IMR-90 (cell line): Measurements from ENCODE around the gene SIGLECL1. TPM values are rescaled to one million over a fixed set of nuclear protein-coding genes. Genes with fewer than 3 reads are reported as not detected.

Source experiments
- ATAC-seq: fragments of 200-7000 bp; cut with Tn5 transposase; 2 replicates; pipeline ENCODE4 v1.9.1; 2020; ENCODE audit warnings: low read depth, mild to moderate bottlenecking, moderate library complexity
- BruUV-seq: library from RNA; stranded (reverse); fragments of 400-500 nt; replicated peaks from 2 replicates; lab custom pipeline; 2021; lab: Mats Ljungman, UMichigan
- CTCF ChIA-PET: fragments of 300-600 bp; formaldehyde crosslinking; extraction: SDS; loops from one replicate; lab custom pipeline; 2021; ENCODE audit warnings: antibody characterized with exemption; lab: Yijun Ruan, JAX
- POLR2A ChIA-PET: fragments of 300-600 bp; sonication (Branson Sonifier 250); formaldehyde crosslinking; loops from one replicate; lab custom pipeline; 2022; ENCODE audit warnings: antibody characterized with exemption; ENCODE audit not compliant: unreplicated experiment; lab: Charles Lee
- DNase-seq: peaks from one replicate; pipeline ENCODE4 v3.0.0; 2013
- H2AFZ ChIP-seq: replicated peaks from 2 replicates; pipeline ENCODE3; 2013; ENCODE audit warnings: low read length, mild to moderate bottlenecking; ENCODE audit not compliant: poor library complexity
- H2AK5ac ChIP-seq: 2 replicates; pipeline ENCODE4 v1.6.1; 2013; ENCODE audit warnings: low read depth, low read length, inconsistent platforms
- H2AK9ac ChIP-seq: replicated peaks from 2 replicates; pipeline ENCODE3; 2013; ENCODE audit warnings: mild to moderate bottlenecking, low read depth, low read length, moderate library complexity; ENCODE audit not compliant: poor library complexity
- H2BK120ac ChIP-seq: 2 replicates; pipeline ENCODE4 v1.6.1; 2013; ENCODE audit warnings: low read depth, low read length, inconsistent platforms
- H2BK15ac ChIP-seq: 3 replicates; pipeline ENCODE4 v1.6.1; 2013; ENCODE audit warnings: low read depth, low read length, inconsistent platforms
- H2BK20ac ChIP-seq: 2 replicates; pipeline ENCODE4 v1.6.1; 2013; ENCODE audit warnings: low read depth, mild to moderate bottlenecking, inconsistent platforms, low read length, moderate library complexity
- H2BK5ac ChIP-seq: 2 replicates; pipeline ENCODE4 v1.6.1; 2013; ENCODE audit warnings: mild to moderate bottlenecking, low read depth, low read length, inconsistent platforms; ENCODE audit not compliant: poor library complexity, severe bottlenecking
- H3K14ac ChIP-seq: replicated peaks from 2 replicates; pipeline ENCODE4 v1.6.1; 2013; ENCODE audit warnings: low read depth, low read length, inconsistent platforms
- H3K18ac ChIP-seq: 2 replicates; pipeline ENCODE4 v1.6.1; 2013; ENCODE audit warnings: low read depth, low read length, control low read depth
- H3K23ac ChIP-seq: 2 replicates; pipeline ENCODE4 v1.6.1; 2013; ENCODE audit warnings: low read depth, low read length, inconsistent platforms
- H3K27ac ChIP-seq: 2 replicates; pipeline ENCODE4 v1.5.1; 2013; ENCODE audit warnings: mild to moderate bottlenecking, control low read depth, low read length; ENCODE audit not compliant: insufficient read depth
- H3K27me3 ChIP-seq: 2 replicates; pipeline ENCODE4 v1.6.1; 2013; ENCODE audit warnings: low read length; ENCODE audit not compliant: control insufficient read depth, insufficient read depth
- H3K36me3 ChIP-seq: 2 replicates; pipeline ENCODE4 v1.6.1; 2013; ENCODE audit warnings: low read length, mixed read lengths; ENCODE audit not compliant: control insufficient read depth, insufficient read depth
- H3K4ac ChIP-seq: 2 replicates; pipeline ENCODE4 v1.6.1; 2013; ENCODE audit warnings: low read depth, low read length, inconsistent platforms
- H3K4me1 ChIP-seq: 2 replicates; pipeline ENCODE4 v1.6.1; 2013; ENCODE audit warnings: low read length, mixed read lengths; ENCODE audit not compliant: control insufficient read depth, insufficient read depth
- H3K4me2 ChIP-seq: 2 replicates; pipeline ENCODE4 v1.6.1; 2013; ENCODE audit warnings: low read depth, mild to moderate bottlenecking, control low read depth, low read length, moderate library complexity
- H3K4me3 ChIP-seq: 2 replicates; pipeline ENCODE4 v1.5.1; 2013; ENCODE audit warnings: low read depth, mild to moderate bottlenecking, control low read depth, low read length, moderate library complexity; ENCODE audit not compliant: insufficient read depth
- H3K56ac ChIP-seq: 2 replicates; pipeline ENCODE4 v1.6.1; 2013; ENCODE audit warnings: low read length, inconsistent platforms; ENCODE audit not compliant: insufficient read depth; ENCODE audit errors: extremely low read depth
- H3K79me1 ChIP-seq, 2 experiments: 2 replicates each; pipeline ENCODE4 v1.6.1; 2013; ENCODE audit warnings: low read length in 2 of 2, inconsistent platforms in 1 of 2, low read depth in 1 of 2
- H3K9ac ChIP-seq: 2 replicates; pipeline ENCODE4 v1.6.1; 2013; ENCODE audit warnings: low read depth, low read length, control low read depth
- H3K9me1 ChIP-seq: 2 replicates; pipeline ENCODE4 v1.6.1; 2013; ENCODE audit warnings: low read length, inconsistent platforms; ENCODE audit not compliant: insufficient read depth
- H3K9me3 ChIP-seq: 2 replicates; pipeline ENCODE4 v1.6.1; 2013; ENCODE audit warnings: low read length; ENCODE audit not compliant: control insufficient read depth, insufficient read depth
- H4K20me1 ChIP-seq: 2 replicates; pipeline ENCODE4 v1.6.1; 2013; ENCODE audit warnings: low read length, inconsistent platforms; ENCODE audit not compliant: insufficient read depth
- H4K5ac ChIP-seq: 2 replicates; pipeline ENCODE4 v1.6.1; 2013; ENCODE audit warnings: mild to moderate bottlenecking, low read depth, low read length, control low read depth
- H4K8ac ChIP-seq, 2 experiments: 2 replicates each; pipeline ENCODE4 v1.6.1; 2013; ENCODE audit warnings: low read depth in 2 of 2, low read length in 2 of 2, control low read depth in 1 of 2, inconsistent platforms in 1 of 2
- H4K91ac ChIP-seq: 2 replicates; pipeline ENCODE4 v1.6.1; 2013; ENCODE audit warnings: low read depth, low read length, inconsistent platforms; ENCODE audit not compliant: insufficient read depth
- FOS ChIP-seq: fragments of 150-350 bp; IDR thresholded peaks from 2 replicates; pipeline ENCODE4 v1.6.1; 2016; ENCODE audit warnings: low read depth, low read length
- WGBS, 2 experiments: methylation state at CpG; one replicate each; pipeline versions ENCODE4 v1.1.5 to v1.1.7; 2013; ENCODE audit warnings: missing lambda C conversion rate in 2 of 2; ENCODE audit not compliant: insufficient read length in 1 of 2; ENCODE audit errors: extremely low coverage in 2 of 2; 5-methylcytosine and 5-hydroxymethylcytosine counted together
- dilution Hi-C: fragments of 300-500 bp; cut with HindIII; formaldehyde crosslinking; loops from one replicate; pipeline ENCODE4 v1.14.3; 2018; ENCODE audit warnings: low sequenced_read_pairs; ENCODE audit not compliant: unreplicated experiment
- in situ Hi-C: fragments of 300-500 bp; cut with MboI; formaldehyde crosslinking; loops from 3 replicates; pipeline ENCODE4 v1.14.3; 2019; ENCODE audit warnings: low sequenced_read_pairs, inconsistent platforms, mixed read lengths
- intact Hi-C: fragments of 100-400 bp; cut with micrococcal nuclease; formaldehyde crosslinking; loops from 2 replicates; pipeline ENCODE4 v1.10.0; 2022
- polyA plus RNA-seq, 3 experiments: library from polyadenylated mRNA; depleted of rRNA; stranded (reverse); fragments of >200 nt; gene quantifications; 2 replicates each; pipeline ENCODE4 v1.2.3, GENCODE V29; 2012; ENCODE audit warnings: low replicate concordance in 1 of 3
- total RNA-seq: library from RNA; depleted of rRNA; stranded (reverse); fragments of >200 nt; gene quantifications from 2 replicates; pipeline ENCODE4 v1.2.3, GENCODE V29; 2012

Gene SIGLECL1
- total and polyA plus RNA-seq, 2 of the 4 experiments (the other 2 are of a cell fraction) = not detected

GRCh38 chr19:51207747-51208146 lies 43.1 kb upstream of the SIGLECL1 start:
- no peak overlapping the region for H2AK5ac ChIP-seq
- H2BK20ac ChIP-seq = no peak overlapping the region
- intact Hi-C loops (no loop called here), dilution Hi-C loops (no loop called here), in situ Hi-C loops (no loop called here)
- H3K4me3 ChIP-seq = no peak overlapping the region
- H3K4me2 ChIP-seq = no peak overlapping the region
- H2AK9ac ChIP-seq = no peak overlapping the region
- no peaks in the 10 kb centered on the region for H3K36me3 ChIP-seq
- no peak overlapping the region for H3K14ac ChIP-seq
- no peak overlapping the region for H4K8ac ChIP-seq
- no peak overlapping the region for H4K5ac ChIP-seq
- H3K56ac ChIP-seq = no peak overlapping the region
- H3K23ac ChIP-seq = no peak overlapping the region
- no peak for TF ChIP-seq FOS
- H4K91ac ChIP-seq = no peak overlapping the region
- no peaks in the 10 kb centered on the region for H3K79me1 ChIP-seq
- H4K20me1 ChIP-seq = no peaks in the 10 kb centered on the region
- no peaks in the 10 kb centered on the region for H3K9me1 ChIP-seq
- no peak overlapping the region for H3K18ac ChIP-seq
- ATAC-seq (no peak), DNase-seq (no peak)
- H2BK15ac ChIP-seq = no peak overlapping the region
- H3K27ac ChIP-seq = no peak overlapping the region
- no peak overlapping the region for H2AFZ ChIP-seq
- H2BK5ac ChIP-seq = no peak overlapping the region
- CTCF ChIA-PET = no interaction called here
- H2BK120ac ChIP-seq = no peak overlapping the region
- no TSS peak for BruUV-seq
- POLR2A ChIA-PET = no interaction called here
- no peaks in the 10 kb centered on the region for H3K4me1 ChIP-seq
- H3K9ac ChIP-seq = no peak overlapping the region
- H3K9me3 ChIP-seq = peaks cover 5% of the 10 kb centered on the region; the same call in 1 of the 2 replicates
- WGBS, 2 experiments = no CpG with 5 or more reads among the region's 2 CpGs
- no peaks in the 10 kb centered on the region for H3K27me3 ChIP-seq
- H3K4ac ChIP-seq = no peak overlapping the region
